Measurements from ENCODE around the gene HS2ST1. TPM values are rescaled to one million over a fixed set of nuclear protein-coding genes. Genes with fewer than 3 reads are reported as not detected.

The HS2ST1 gene
- total RNA-seq, 1 donor from 2014 or later, result 14.8 TPM

GRCh38 chr1:87108814-87109411 is 194.5 kb downstream of the HS2ST1 start:
- DNase-seq (ENCODE audit: low read depth in 2 of 2), result peak in 1 of 2 donors; percentile 15

- DNase-seq (ENCODE audit: low read depth in 2 of 2), result no peak
These were observed 197.4 kb downstream of the HS2ST1 start for GRCh38 chr1:87111659-87112371.

GRCh38 chr1:87113313-87113712 is 198.9 kb downstream of the HS2ST1 start:
- no peak for DNase-seq (ENCODE audit: low read depth in 2 of 2)

- DNase-seq (ENCODE audit: low read depth in 2 of 2), result no peak
These were observed 201.0 kb downstream of the HS2ST1 start for GRCh38 chr1:87115317-87115890.

GRCh38 chr1:87115891-87116290 is 201.5 kb downstream of the HS2ST1 start:
- DNase-seq (ENCODE audit: low read depth in 2 of 2), result no peak

GRCh38 chr1:87117761-87118368 is 203.4 kb downstream of the HS2ST1 start:
- no peak for DNase-seq (ENCODE audit: low read depth in 2 of 2)

- DNase-seq (ENCODE audit: low read depth in 2 of 2), result no peak
These were observed 205.2 kb downstream of the HS2ST1 start for GRCh38 chr1:87119541-87120140.

GRCh38 chr1:87120779-87121178 is 206.3 kb downstream of the HS2ST1 start:
- DNase-seq (ENCODE audit: low read depth in 2 of 2), result no peak

GRCh38 chr1:87121711-87122163 is 207.3 kb downstream of the HS2ST1 start:
- DNase-seq (ENCODE audit: low read depth in 2 of 2), result no peak

- DNase-seq (ENCODE audit: low read depth in 2 of 2), result no peak
These were observed 207.8 kb downstream of the HS2ST1 start for GRCh38 chr1:87122243-87122642.

GRCh38 chr1:87123610-87124009 is 209.2 kb downstream of the HS2ST1 start:
- DNase-seq (ENCODE audit: low read depth in 2 of 2), result no peak

GRCh38 chr1:87126886-87127505 is 212.6 kb downstream of the HS2ST1 start:
- DNase-seq (ENCODE audit: low read depth in 2 of 2), result no peak

- no peak for DNase-seq (ENCODE audit: low read depth in 2 of 2)
These were observed 213.1 kb downstream of the HS2ST1 start for GRCh38 chr1:87127581-87127980.

- DNase-seq (ENCODE audit: low read depth in 2 of 2), result no peak
These were observed 214.6 kb downstream of the HS2ST1 start for GRCh38 chr1:87129038-87129437.

- DNase-seq (ENCODE audit: low read depth in 2 of 2), result no peak
These were observed 215.2 kb downstream of the HS2ST1 start for GRCh38 chr1:87129606-87130005.

- DNase-seq (ENCODE audit: low read depth in 2 of 2), result no peak
These were observed 216.0 kb downstream of the HS2ST1 start for GRCh38 chr1:87130438-87130837.

GRCh38 chr1:87131809-87132283 is 217.4 kb downstream of the HS2ST1 start:
- DNase-seq (ENCODE audit: low read depth in 2 of 2), result peak; percentile 41 to 68

- no peak for DNase-seq (ENCODE audit: low read depth in 2 of 2)
These were observed 217.9 kb downstream of the HS2ST1 start for GRCh38 chr1:87132284-87132870.

GRCh38 chr1:87134061-87134460 is 219.6 kb downstream of the HS2ST1 start:
- no peak for DNase-seq (ENCODE audit: low read depth in 2 of 2)

GRCh38 chr1:87134625-87135328 is 220.3 kb downstream of the HS2ST1 start:
- DNase-seq (ENCODE audit: low read depth in 2 of 2), result no peak

Data from dermis microvascular lymphatic vessel endothelial cell (primary cell).